OCI-LY1 (cell line): ENCODE measurements around the gene PMVK.

ENCODE experiments used
- H2AFZ ChIP-seq: fragments of 200-600 bp; sonication (generic), shearing (Covaris generic); 2 replicates; pipeline ENCODE4 v1.6.0; 2014; ENCODE audit warnings: antibody characterized with exemption, mild to moderate bottlenecking, low read length
- H3F3A ChIP-seq: fragments of 200-600 bp; sonication (generic), shearing (Covaris generic); 2 replicates; pipeline ENCODE4 v1.6.0; 2014; ENCODE audit warnings: mild to moderate bottlenecking, antibody characterized with exemption, low read length, moderate library complexity; ENCODE audit not compliant: insufficient read depth
- H3K27ac ChIP-seq: fragments of 200-600 bp; sonication (generic); 2 replicates; pipeline ENCODE4 v1.5.1; 2014; ENCODE audit warnings: low read length, mixed run types, mild to moderate bottlenecking, low read depth; ENCODE audit not compliant: poor library complexity, severe bottlenecking
- H3K27me3 ChIP-seq: fragments of 200-600 bp; sonication (generic); 2 replicates; pipeline ENCODE4 v1.6.0; 2014; ENCODE audit warnings: antibody characterized with exemption, mild to moderate bottlenecking, low read length, moderate library complexity; ENCODE audit not compliant: insufficient read depth
- H3K36me3 ChIP-seq: fragments of 200-600 bp; sonication (generic); 2 replicates; pipeline ENCODE4 v1.6.1; 2014; ENCODE audit warnings: mild to moderate bottlenecking, antibody characterized with exemption, low read length, moderate library complexity, mixed read lengths; ENCODE audit not compliant: insufficient read depth
- H3K4me1 ChIP-seq: fragments of 200-600 bp; sonication (generic); 2 replicates; pipeline ENCODE4 v1.5.1; 2014; ENCODE audit warnings: mild to moderate bottlenecking, low read length, moderate library complexity; ENCODE audit not compliant: insufficient read depth, severe bottlenecking
- H3K4me2 ChIP-seq: fragments of 200-600 bp; sonication (generic), shearing (Covaris generic); 2 replicates; pipeline ENCODE4 v1.6.1; 2014; ENCODE audit warnings: low read length
- H3K4me3 ChIP-seq: fragments of 200-600 bp; sonication (generic); 2 replicates; pipeline ENCODE4 v1.5.1; 2014; ENCODE audit warnings: low read length, low read depth, mild to moderate bottlenecking, mixed read lengths; ENCODE audit not compliant: poor library complexity, severe bottlenecking
- H3K79me2 ChIP-seq: fragments of 200-600 bp; shearing (Covaris generic); 2 replicates; pipeline ENCODE4 v1.6.1; 2016; ENCODE audit warnings: mixed run types, low read length, mixed read lengths; ENCODE audit not compliant: insufficient read depth
- H3K9ac ChIP-seq: fragments of 200-600 bp; sonication (generic), shearing (Covaris generic); 2 replicates; pipeline ENCODE4 v1.6.1; 2014; ENCODE audit warnings: mild to moderate bottlenecking, low read length, mixed read lengths
- H3K9me2 ChIP-seq: fragments of 200-600 bp; sonication (generic), shearing (Covaris generic); 2 replicates; pipeline ENCODE4 v1.6.1; 2014; ENCODE audit warnings: low read depth, mild to moderate bottlenecking, low read length, mixed read lengths
- H3K9me3 ChIP-seq: fragments of 200-600 bp; shearing (Covaris generic); 2 replicates; pipeline ENCODE4 v1.6.1; 2014; ENCODE audit warnings: low read length, mixed read lengths
- H4K20me1 ChIP-seq: fragments of 200-600 bp; sonication (generic), shearing (Covaris generic); 2 replicates; pipeline ENCODE4 v1.6.0; 2016; ENCODE audit warnings: mild to moderate bottlenecking, low read length; ENCODE audit not compliant: insufficient read depth
- EZH2 ChIP-seq: fragments of 200-600 bp; sonication (generic), shearing (Covaris generic); IDR thresholded peaks from 2 replicates; pipeline ENCODE4 v1.8.0; 2017; ENCODE audit warnings: borderline replicate concordance, mixed run types, mild to moderate bottlenecking, antibody characterized with exemption, low read length, moderate library complexity, mixed read lengths
- TF ChIP-seq, protein P1 (sequence below): fragments of 200-600 bp; sonication (generic), shearing (Covaris generic); IDR thresholded peaks from 2 replicates; pipeline ENCODE4 v1.5.1; 2017; ENCODE audit warnings: mild to moderate bottlenecking, antibody characterized with exemption, low read length, moderate library complexity, mixed read lengths

The PMVK gene

DNA sequence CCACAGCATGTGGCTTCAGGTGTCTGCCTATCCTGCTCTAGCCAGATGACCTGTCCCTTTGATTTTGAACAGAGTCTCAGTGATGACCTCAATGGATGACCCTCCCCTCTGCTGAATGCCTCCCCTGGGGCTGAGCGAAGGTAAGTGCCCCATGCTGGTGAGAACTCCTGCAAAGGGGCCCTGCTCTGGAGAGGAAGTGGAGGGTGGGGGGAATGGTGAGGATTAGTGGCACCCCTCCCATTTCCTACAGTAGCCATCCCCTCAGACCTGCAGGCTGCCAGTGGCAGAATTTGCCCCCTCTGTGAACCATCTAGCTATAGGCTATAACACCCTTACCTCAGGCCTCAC, 3.7 kb upstream of the PMVK start:
- H3K4me3 ChIP-seq, result peak overlapping the region; percentile 65
- no peaks in the 10 kb centered on the region for H3K9me2 ChIP-seq
- H3K9ac ChIP-seq, result peak overlapping the region; percentile 92; the same call in 1 of the 2 replicates
- no peaks in the 10 kb centered on the region; the same call in 1 of the 2 replicates for H3K36me3 ChIP-seq
- TF ChIP-seq, protein P1, sequence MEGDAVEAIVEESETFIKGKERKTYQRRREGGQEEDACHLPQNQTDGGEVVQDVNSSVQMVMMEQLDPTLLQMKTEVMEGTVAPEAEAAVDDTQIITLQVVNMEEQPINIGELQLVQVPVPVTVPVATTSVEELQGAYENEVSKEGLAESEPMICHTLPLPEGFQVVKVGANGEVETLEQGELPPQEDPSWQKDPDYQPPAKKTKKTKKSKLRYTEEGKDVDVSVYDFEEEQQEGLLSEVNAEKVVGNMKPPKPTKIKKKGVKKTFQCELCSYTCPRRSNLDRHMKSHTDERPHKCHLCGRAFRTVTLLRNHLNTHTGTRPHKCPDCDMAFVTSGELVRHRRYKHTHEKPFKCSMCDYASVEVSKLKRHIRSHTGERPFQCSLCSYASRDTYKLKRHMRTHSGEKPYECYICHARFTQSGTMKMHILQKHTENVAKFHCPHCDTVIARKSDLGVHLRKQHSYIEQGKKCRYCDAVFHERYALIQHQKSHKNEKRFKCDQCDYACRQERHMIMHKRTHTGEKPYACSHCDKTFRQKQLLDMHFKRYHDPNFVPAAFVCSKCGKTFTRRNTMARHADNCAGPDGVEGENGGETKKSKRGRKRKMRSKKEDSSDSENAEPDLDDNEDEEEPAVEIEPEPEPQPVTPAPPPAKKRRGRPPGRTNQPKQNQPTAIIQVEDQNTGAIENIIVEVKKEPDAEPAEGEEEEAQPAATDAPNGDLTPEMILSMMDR, result no peak
- no peak for TF ChIP-seq EZH2
- H3K4me2 ChIP-seq, result peak overlapping the region; percentile 95
- H2AFZ ChIP-seq, result no peak overlapping the region
- H3K4me1 ChIP-seq, result peaks cover 85% of the 10 kb centered on the region
- no peaks in the 10 kb centered on the region for H3K9me3 ChIP-seq
- H3K27me3 ChIP-seq, result no peaks in the 10 kb centered on the region
- peak overlapping the region; percentile 97 for H3K27ac ChIP-seq
- H3F3A ChIP-seq, result no peaks in the 10 kb centered on the region; the same call in 1 of the 2 replicates
- H3K79me2 ChIP-seq, result no peaks in the 10 kb centered on the region; the same call in 1 of the 2 replicates
- no peaks in the 10 kb centered on the region for H4K20me1 ChIP-seq

DNA sequence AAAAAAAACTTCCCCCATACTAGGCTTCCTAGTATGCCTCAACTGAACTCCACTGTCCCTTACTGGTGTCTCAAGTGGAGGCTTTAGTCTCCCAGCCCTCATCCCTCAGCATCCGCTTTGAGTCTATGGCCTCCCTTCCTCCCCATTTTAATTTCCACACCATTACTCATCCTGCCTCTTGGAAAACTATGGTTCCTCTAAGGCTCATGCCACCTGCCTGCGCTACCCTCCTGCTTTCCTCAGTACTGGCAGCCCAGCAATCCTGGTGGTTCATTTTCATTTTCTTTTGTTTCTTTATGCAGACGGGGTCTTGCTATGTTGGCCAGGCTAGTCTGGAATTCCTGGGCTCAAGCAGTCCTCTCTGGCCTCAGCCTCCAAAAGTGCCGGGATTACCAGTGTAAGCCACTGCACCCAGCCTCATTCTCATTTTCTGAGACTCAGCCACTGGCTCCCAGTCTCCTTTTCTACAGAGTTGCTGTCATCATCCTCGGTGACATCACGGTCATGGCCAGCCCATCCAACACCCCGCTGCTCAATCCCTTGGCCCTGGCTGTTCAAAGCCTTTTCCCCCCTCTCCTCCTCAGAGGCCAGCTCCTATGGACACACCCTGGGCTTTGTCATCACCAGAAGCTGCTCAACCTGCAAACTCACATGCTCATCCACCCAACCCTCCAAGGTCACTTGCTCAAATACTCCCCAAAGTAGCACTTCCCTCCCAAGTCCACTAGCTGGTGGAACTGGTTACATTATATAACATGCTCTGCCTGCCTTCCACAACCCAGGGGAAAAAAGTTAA, 2.3 kb upstream of the PMVK start:
- Histone ChIP-seq H3F3A (no peaks in the 10 kb centered on the region; the same call in 1 of the 2 replicates), H3K27ac (peak overlapping the region; percentile 93), H3K9ac (no peak overlapping the region; the same call in 1 of the 2 replicates)

DNA sequence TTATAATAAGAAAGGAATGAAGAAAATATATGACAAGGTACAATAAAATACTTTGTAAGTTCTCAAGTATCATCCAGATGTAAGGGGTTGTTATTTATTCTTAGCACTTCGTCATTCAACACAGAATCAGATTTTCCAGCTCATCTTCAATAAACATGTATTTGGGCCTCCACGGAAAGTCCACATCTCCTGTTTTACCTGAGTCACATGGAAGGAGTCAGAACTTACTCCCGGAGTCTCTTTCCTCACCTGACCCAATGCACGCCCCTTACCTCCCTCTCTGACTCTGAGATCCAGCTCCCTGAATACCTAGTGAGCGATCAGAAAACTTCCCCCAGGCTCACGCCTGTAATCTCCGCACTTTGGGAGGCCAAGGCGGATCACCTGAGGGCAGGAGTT, 1.5 kb upstream of the PMVK start:
- no peaks in the 10 kb centered on the region for H4K20me1 ChIP-seq
- no peak overlapping the region for H2AFZ ChIP-seq
- no peaks in the 10 kb centered on the region for H3K36me3 ChIP-seq
- TF ChIP-seq EZH2, result no peak
- TF ChIP-seq, protein P1, result no peak
- no peaks in the 10 kb centered on the region for H3K27me3 ChIP-seq
- H3K9me2 ChIP-seq, result no peaks in the 10 kb centered on the region
- no peaks in the 10 kb centered on the region for H3K9me3 ChIP-seq
- peak overlapping the region; percentile 72 for H3K4me3 ChIP-seq
- peak overlapping the region; percentile 79 for H3K9ac ChIP-seq
- H3K27ac ChIP-seq, result peak overlapping the region; percentile 93
- H3K79me2 ChIP-seq, result no peaks in the 10 kb centered on the region; the same call in 1 of the 2 replicates
- H3F3A ChIP-seq, result no peaks in the 10 kb centered on the region; the same call in 1 of the 2 replicates
- peak overlapping the region; percentile 89 for H3K4me2 ChIP-seq
- peaks cover 65% of the 10 kb centered on the region for H3K4me1 ChIP-seq

More for the DNA sequence above, 2.3 kb upstream of the PMVK start:
- H3K9me2 ChIP-seq, result no peaks in the 10 kb centered on the region
- no peaks in the 10 kb centered on the region for H3K9me3 ChIP-seq
- H2AFZ ChIP-seq, result no peak overlapping the region
- H4K20me1 ChIP-seq, result no peaks in the 10 kb centered on the region
- H3K36me3 ChIP-seq, result no peaks in the 10 kb centered on the region
- no peaks in the 10 kb centered on the region; the same call in 1 of the 2 replicates for H3K79me2 ChIP-seq
- H3K4me3 ChIP-seq, result no peak overlapping the region
- H3K4me1 ChIP-seq, result peaks cover 73% of the 10 kb centered on the region
- TF ChIP-seq, protein P1, result no peak
- no peak for TF ChIP-seq EZH2
- H3K27me3 ChIP-seq, result no peaks in the 10 kb centered on the region
- peak overlapping the region; percentile 89; the same call in 1 of the 2 replicates for H3K4me2 ChIP-seq
